T-helper 2 cell treated with Interferon-gamma antibody and Interleukin-4, amounts not matched to agents 5 μg/mL and 100 μg/mL, for 36 hours (primary cell): ENCODE measurements around the gene SPAG16.
"Not testable (repeated sequence)": the region's sequence is repeated elsewhere in the genome, so short reads cannot be mapped to it uniquely, and the experiment has no call there.

ENCODE experiments used
- DNase-seq: peaks from one replicate; pipeline ENCODE4 v3.0.0; 2021; ENCODE audit warnings: low spot score
- H3K27ac Mint-ChIP-seq: one replicate; pipeline ENCODE4 v1.8.0; 2021; ENCODE audit warnings: mild to moderate bottlenecking, mixed read lengths
- H3K27me3 Mint-ChIP-seq: one replicate; pipeline ENCODE4 v1.8.0; 2021; ENCODE audit warnings: low read depth, mixed read lengths
- H3K36me3 Mint-ChIP-seq: one replicate; pipeline ENCODE4 v1.8.0; 2021; ENCODE audit warnings: low read depth, mixed read lengths
- H3K4me1 Mint-ChIP-seq: one replicate; pipeline ENCODE4 v1.8.0; 2021; ENCODE audit warnings: low read depth, mixed read lengths
- H3K4me3 Mint-ChIP-seq: one replicate; pipeline ENCODE4 v1.8.0; 2022; ENCODE audit warnings: mild to moderate bottlenecking, moderate library complexity, mixed read lengths
- H3K9me3 Mint-ChIP-seq: one replicate; pipeline ENCODE4 v1.8.0; 2021; ENCODE audit warnings: mixed read lengths

The SPAG16 gene

DNA sequence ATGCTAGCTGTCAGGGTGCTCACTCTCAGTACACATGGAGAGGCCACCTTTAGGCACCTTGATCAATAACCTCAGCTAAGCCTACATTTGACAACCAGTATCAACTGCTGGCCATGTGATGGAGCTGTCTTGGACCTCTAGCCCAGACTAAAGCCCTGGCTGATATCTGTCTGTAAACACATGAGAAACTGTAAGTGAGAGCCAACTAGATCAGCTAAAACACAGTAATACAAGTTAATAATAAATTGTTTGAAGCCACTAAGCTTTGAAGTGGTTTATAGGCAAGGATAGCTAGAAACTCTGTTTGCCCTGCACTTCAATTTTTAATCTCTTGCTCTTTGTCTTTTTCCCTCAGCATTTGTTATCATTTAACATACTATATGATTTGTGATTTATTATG is 407.1 kb downstream of the SPAG16 start:
- DNase-seq = no peak
- Mint-ChIP-seq H3K27me3 (no peaks in the 10 kb centered on the region), H3K27ac (no peak overlapping the region), H3K9me3 (no peaks in the 10 kb centered on the region), H3K4me3 (no peak overlapping the region), H3K4me1 (no peaks in the 10 kb centered on the region), H3K36me3 (no peaks in the 10 kb centered on the region)

DNA sequence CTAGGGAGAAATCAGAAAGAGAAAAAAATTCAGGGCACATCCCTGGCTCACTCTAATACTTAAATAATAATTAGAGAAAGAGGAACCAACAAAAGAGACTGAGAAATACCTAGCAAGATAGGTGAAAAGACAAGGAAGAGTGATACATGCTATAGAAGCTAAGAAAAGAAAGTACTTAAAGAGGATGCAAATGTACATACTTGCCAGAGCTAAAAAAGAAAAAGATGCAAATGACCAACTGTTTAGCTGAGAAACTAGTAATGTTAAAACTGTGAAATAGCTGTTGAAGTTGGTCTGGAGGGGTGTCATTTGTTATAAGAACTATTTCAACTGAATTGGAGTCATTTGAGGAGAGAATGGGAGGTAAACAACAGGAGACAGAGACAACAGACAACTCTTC is 412.2 kb downstream of the SPAG16 start:
- no peak overlapping the region for H3K4me3 Mint-ChIP-seq
- H3K9me3 Mint-ChIP-seq = no peaks in the 10 kb centered on the region
- H3K27ac Mint-ChIP-seq = no peak overlapping the region
- H3K27me3 Mint-ChIP-seq = no peaks in the 10 kb centered on the region
- no peaks in the 10 kb centered on the region for H3K4me1 Mint-ChIP-seq
- no peaks in the 10 kb centered on the region for H3K36me3 Mint-ChIP-seq
- no peak for DNase-seq

DNA sequence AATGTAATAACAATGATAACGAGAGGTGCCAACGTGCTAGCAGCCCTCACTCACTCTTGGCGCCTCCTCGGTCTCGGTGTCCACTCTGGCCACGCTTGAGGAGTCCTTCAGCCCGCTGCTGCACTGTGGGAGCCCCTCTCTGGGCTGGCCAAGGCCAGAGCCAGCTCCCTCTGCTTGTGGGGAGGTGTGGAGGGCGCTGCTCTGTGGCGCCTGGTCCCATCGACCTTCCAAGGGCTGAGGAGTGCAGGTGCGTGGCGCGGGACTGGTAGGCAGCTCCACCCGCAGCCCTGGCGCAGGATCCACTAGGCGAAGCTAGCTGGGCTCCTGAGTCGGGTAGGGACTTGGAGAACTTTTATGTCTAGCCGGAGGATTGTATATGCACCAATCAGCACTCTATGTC is 417.1 kb downstream of the SPAG16 start:
- not testable (repeated sequence) for H3K27ac Mint-ChIP-seq

GRCh38 chr2:213703406-213704098 is 419.3 kb downstream of the SPAG16 start:
- no peak for DNase-seq
- no peaks in the 10 kb centered on the region for H3K9me3 Mint-ChIP-seq
- no peak overlapping the region for H3K4me3 Mint-ChIP-seq
- H3K36me3 Mint-ChIP-seq = no peaks in the 10 kb centered on the region
- H3K27ac Mint-ChIP-seq = no peak overlapping the region
- no peaks in the 10 kb centered on the region for H3K4me1 Mint-ChIP-seq
- no peaks in the 10 kb centered on the region for H3K27me3 Mint-ChIP-seq

More for the DNA sequence above, 417.1 kb downstream of the SPAG16 start:
- not testable (repeated sequence) for DNase-seq, H3K9me3 Mint-ChIP-seq, H3K36me3 Mint-ChIP-seq, H3K27me3 Mint-ChIP-seq, H3K4me3 Mint-ChIP-seq, H3K4me1 Mint-ChIP-seq

DNA sequence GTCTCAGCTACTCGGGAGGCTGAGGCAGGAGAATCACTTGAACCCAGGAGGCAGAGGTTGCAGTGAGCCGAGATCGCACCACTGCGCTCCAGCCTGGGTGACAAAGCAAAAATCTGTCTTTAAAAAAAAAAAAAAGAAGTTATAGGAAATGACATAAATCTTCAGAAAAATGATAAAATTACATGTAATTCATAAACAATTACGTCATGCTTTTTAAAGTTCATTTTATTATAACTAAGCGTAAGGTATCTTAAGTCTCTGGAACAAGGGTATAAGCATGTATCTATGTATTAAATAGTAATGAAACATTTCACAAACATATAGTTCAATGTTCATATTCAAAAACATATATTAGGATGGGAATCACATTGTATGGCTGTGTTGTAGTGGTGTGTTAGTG is 425.9 kb downstream of the SPAG16 start:
- Mint-ChIP-seq H3K4me3 (no peak overlapping the region), H3K36me3 (no peaks in the 10 kb centered on the region), H3K27me3 (no peaks in the 10 kb centered on the region), H3K4me1 (no peaks in the 10 kb centered on the region), H3K9me3 (no peaks in the 10 kb centered on the region), H3K27ac (no peak overlapping the region)
- no peak for DNase-seq

- DNase-seq, H3K4me1 Mint-ChIP-seq, H3K4me3 Mint-ChIP-seq, H3K36me3 Mint-ChIP-seq, H3K27ac Mint-ChIP-seq, H3K9me3 Mint-ChIP-seq, H3K27me3 Mint-ChIP-seq: not testable (repeated sequence)
Observed at GRCh38 chr2:213718411-213718810, 434.1 kb downstream of the SPAG16 start.

DNA sequence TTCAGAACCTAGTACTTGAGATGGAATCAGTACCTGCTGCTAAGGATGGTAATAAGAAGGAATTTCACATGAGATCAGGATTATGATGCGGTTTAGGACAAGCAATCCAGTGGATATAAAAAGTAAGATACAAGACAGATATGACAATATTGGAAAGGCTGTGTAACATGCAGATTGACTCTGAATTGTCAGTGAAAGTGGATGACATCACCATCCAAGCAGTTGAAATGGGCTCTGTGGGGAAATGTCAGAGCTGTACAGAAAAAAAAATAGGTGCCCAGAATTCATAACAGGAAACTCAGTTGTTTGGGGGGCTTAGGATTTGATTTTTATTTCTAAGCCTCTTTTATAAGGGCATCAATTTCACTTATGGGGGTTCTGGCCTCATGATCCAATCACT is 438.3 kb downstream of the SPAG16 start:
- no peaks in the 10 kb centered on the region for H3K27me3 Mint-ChIP-seq
- H3K36me3 Mint-ChIP-seq = no peaks in the 10 kb centered on the region
- no peak overlapping the region for H3K4me3 Mint-ChIP-seq
- DNase-seq = no peak
- H3K27ac Mint-ChIP-seq = no peak overlapping the region
- no peaks in the 10 kb centered on the region for H3K4me1 Mint-ChIP-seq
- H3K9me3 Mint-ChIP-seq = peaks cover 8% of the 10 kb centered on the region

DNA sequence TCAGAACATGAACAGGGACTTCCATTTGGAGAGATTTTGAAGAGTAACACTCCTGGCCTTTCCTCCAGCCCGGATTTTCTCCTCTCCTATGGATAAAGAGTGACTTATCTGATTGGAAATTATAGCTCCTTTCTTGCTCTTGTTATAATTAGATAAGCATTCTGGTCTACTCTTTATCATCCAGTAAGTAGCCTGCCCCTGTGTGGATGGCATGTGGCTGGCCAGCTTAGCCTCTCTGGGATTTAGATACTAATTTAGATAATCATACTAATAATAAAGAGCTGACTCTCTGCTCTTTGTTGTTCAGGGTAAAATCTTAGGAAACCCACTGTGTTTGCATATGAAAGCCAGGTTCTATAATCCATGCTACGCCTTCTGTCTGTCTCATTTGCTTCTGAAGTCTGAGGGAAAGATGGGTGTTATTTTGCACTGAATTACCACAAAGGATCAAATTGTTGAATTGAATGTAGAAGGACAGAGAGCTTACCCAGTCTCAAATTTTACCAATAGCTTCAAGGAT is 438.8 kb downstream of the SPAG16 start:
- Mint-ChIP-seq H3K4me3 (no peak overlapping the region), H3K36me3 (no peaks in the 10 kb centered on the region), H3K4me1 (no peaks in the 10 kb centered on the region), H3K27ac (no peak overlapping the region), H3K27me3 (no peaks in the 10 kb centered on the region), H3K9me3 (peaks cover 8% of the 10 kb centered on the region)
- DNase-seq = no peak

DNA sequence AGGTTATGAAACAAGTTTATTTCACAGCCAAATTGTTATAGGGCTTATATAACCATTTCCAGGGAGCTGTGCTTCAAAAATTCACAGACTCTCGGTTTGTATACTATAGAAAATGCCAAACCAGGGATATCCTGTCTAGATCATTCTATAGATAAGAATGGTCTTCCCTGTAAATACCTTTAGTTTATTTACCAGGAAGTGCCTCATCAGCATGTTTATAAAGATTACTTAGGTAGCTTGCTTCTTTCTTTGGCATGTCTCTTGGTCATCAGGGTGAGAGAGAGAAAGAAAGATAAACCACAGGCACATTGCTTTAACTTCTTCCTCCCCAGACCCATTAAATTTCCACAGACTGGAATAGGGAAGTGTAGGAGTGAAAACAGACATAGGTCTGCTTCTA is 439.4 kb downstream of the SPAG16 start:
- Mint-ChIP-seq H3K27me3 (no peaks in the 10 kb centered on the region), H3K4me1 (no peaks in the 10 kb centered on the region), H3K9me3 (peaks cover 8% of the 10 kb centered on the region), H3K4me3 (no peak overlapping the region), H3K27ac (no peak overlapping the region), H3K36me3 (no peaks in the 10 kb centered on the region)
- DNase-seq = no peak

DNA sequence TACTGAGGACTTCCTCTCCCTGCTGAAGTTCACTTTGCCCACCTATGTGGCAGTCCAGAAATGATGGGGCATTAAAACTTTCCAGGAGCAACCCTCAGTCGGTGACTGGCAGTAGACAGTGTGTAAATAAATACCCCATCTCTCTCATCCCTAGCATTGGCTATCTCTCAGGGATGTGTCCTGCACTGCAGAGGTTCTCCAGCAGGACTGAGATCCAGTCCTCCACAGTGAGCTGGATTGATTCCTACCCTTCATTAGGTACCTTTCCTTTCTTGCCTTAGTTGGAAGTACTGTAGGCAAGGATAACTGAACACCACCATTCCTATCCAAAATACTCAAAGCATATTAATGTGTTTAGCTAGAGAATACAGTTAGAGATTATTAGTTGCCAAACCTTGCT is 441.8 kb downstream of the SPAG16 start:
- Mint-ChIP-seq H3K4me3 (no peak overlapping the region), H3K27ac (no peak overlapping the region), H3K4me1 (no peaks in the 10 kb centered on the region), H3K36me3 (no peaks in the 10 kb centered on the region), H3K9me3 (no peaks in the 10 kb centered on the region), H3K27me3 (no peaks in the 10 kb centered on the region)
- no peak for DNase-seq

GRCh38 chr2:213733893-213734292 is 449.6 kb downstream of the SPAG16 start:
- DNase-seq = no peak
- no peaks in the 10 kb centered on the region for H3K27me3 Mint-ChIP-seq
- H3K4me3 Mint-ChIP-seq = no peak overlapping the region
- no peaks in the 10 kb centered on the region for H3K36me3 Mint-ChIP-seq
- H3K27ac Mint-ChIP-seq = no peak overlapping the region
- peaks cover 4% of the 10 kb centered on the region for H3K9me3 Mint-ChIP-seq
- no peaks in the 10 kb centered on the region for H3K4me1 Mint-ChIP-seq

- Mint-ChIP-seq H3K4me3 (no peak overlapping the region), H3K27ac (no peak overlapping the region), H3K27me3 (no peaks in the 10 kb centered on the region), H3K4me1 (no peaks in the 10 kb centered on the region), H3K9me3 (no peaks in the 10 kb centered on the region), H3K36me3 (no peaks in the 10 kb centered on the region)
- DNase-seq = no peak
Observed at GRCh38 chr2:213740453-213740852, 456.2 kb downstream of the SPAG16 start.

- Mint-ChIP-seq H3K4me1 (no peaks in the 10 kb centered on the region), H3K27me3 (no peaks in the 10 kb centered on the region), H3K27ac (no peak overlapping the region), H3K4me3 (no peak overlapping the region), H3K9me3 (no peaks in the 10 kb centered on the region), H3K36me3 (no peaks in the 10 kb centered on the region)
- no peak for DNase-seq
Observed at GRCh38 chr2:213751446-213751845, 467.2 kb downstream of the SPAG16 start.

- no peak for DNase-seq
- Mint-ChIP-seq H3K27ac (no peak overlapping the region), H3K9me3 (no peaks in the 10 kb centered on the region), H3K4me3 (no peak overlapping the region), H3K36me3 (no peaks in the 10 kb centered on the region), H3K27me3 (no peaks in the 10 kb centered on the region), H3K4me1 (no peaks in the 10 kb centered on the region)
Observed at GRCh38 chr2:213752575-213752974, 468.3 kb downstream of the SPAG16 start.

GRCh38 chr2:213757525-213757924 is 473.3 kb downstream of the SPAG16 start:
- no peak for DNase-seq
- Mint-ChIP-seq H3K4me3 (no peak overlapping the region), H3K36me3 (no peaks in the 10 kb centered on the region), H3K9me3 (no peaks in the 10 kb centered on the region), H3K27ac (no peak overlapping the region), H3K4me1 (no peaks in the 10 kb centered on the region), H3K27me3 (no peaks in the 10 kb centered on the region)
